GM19397 (cell line): Measurements from ENCODE around the gene UBE2S.
"Not testable (repeated sequence)": the region's sequence is repeated elsewhere in the genome, so short reads cannot be mapped to it uniquely, and the experiment has no call there.

Experiments
- ATAC-seq: cut with Tn5 transposase; IDR thresholded peaks from one replicate; pipeline ENCODE4 v1.9.1; 2021; ENCODE audit warnings: mild to moderate bottlenecking, moderate library complexity; ENCODE audit not compliant: unreplicated experiment

UBE2S gene

GRCh38 chr19:55440411-55441105, 33.0 kb upstream of the UBE2S start:
- no peak for ATAC-seq

- no peak for ATAC-seq
Observed at GRCh38 chr19:55439052-55439451, 31.5 kb upstream of the UBE2S start.

GRCh38 chr19:55437410-55437809, 29.8 kb upstream of the UBE2S start:
- ATAC-seq, result no peak

- no peak for ATAC-seq
Observed at GRCh38 chr19:55436847-55437246, 29.3 kb upstream of the UBE2S start.

- ATAC-seq, result no peak
Observed at GRCh38 chr19:55435020-55435419, 27.4 kb upstream of the UBE2S start.

GRCh38 chr19:55434356-55434919, 26.9 kb upstream of the UBE2S start:
- no peak for ATAC-seq

- ATAC-seq, result no peak
Observed at GRCh38 chr19:55433292-55433691, 25.7 kb upstream of the UBE2S start.

GRCh38 chr19:55432241-55432959, 24.8 kb upstream of the UBE2S start:
- no peak for ATAC-seq

- no peak for ATAC-seq
Observed at GRCh38 chr19:55431183-55431582, 23.6 kb upstream of the UBE2S start.

- no peak for ATAC-seq
Observed at GRCh38 chr19:55426042-55426441, 18.5 kb upstream of the UBE2S start.

GRCh38 chr19:55424518-55424917, 16.9 kb upstream of the UBE2S start:
- no peak for ATAC-seq

- no peak for ATAC-seq
Observed at GRCh38 chr19:55423225-55424005, 15.8 kb upstream of the UBE2S start.

- ATAC-seq, result not testable (repeated sequence)
Observed at GRCh38 chr19:55421281-55421680, 13.7 kb upstream of the UBE2S start.

GRCh38 chr19:55419624-55420236, 12.1 kb upstream of the UBE2S start:
- ATAC-seq, result no peak

GRCh38 chr19:55419103-55419502, 11.5 kb upstream of the UBE2S start:
- no peak for ATAC-seq

- ATAC-seq, result no peak
Observed at GRCh38 chr19:55418185-55418584, 10.6 kb upstream of the UBE2S start.

GRCh38 chr19:55410168-55410567, 2.6 kb upstream of the UBE2S start:
- ATAC-seq, result no peak

- not testable (repeated sequence) for ATAC-seq
Observed at GRCh38 chr19:55409179-55409578, 1.6 kb upstream of the UBE2S start.

- ATAC-seq, result no peak
Observed at GRCh38 chr19:55408533-55408872, 915 bp upstream of the UBE2S start.

GRCh38 chr19:55407800-55408532, 378 bp upstream of the UBE2S start:
- ATAC-seq, result peak; percentile 83
